Kidney (tissue), 14 donors: Measurements from ENCODE around the gene FOCAD. TPM values are rescaled to one million over a fixed set of nuclear protein-coding genes. Genes with fewer than 3 reads are reported as not detected.

Experiments used
- DNase-seq, 5 donors: peaks; one replicate each; pipeline ENCODE4 v3.0.0-alpha.2; 2013 to 2020
- FAIRE-seq: peaks from 2 replicates; lab custom pipeline; 2012; peaks lifted over from hg19 to GRCh38; lab: Jason Lieb, UNC
- H3K27ac ChIP-seq, 2 donors: one replicate each; pipeline ENCODE4 v1.7.0; 2013; ENCODE audit warnings: low read depth in 2 of 2, low read length in 2 of 2, inconsistent platforms in 1 of 2
- H3K27me3 ChIP-seq: one replicate; pipeline ENCODE4 v1.7.1; 2013; ENCODE audit warnings: low read length, inconsistent platforms; ENCODE audit not compliant: control insufficient read depth, insufficient read depth
- H3K36me3 ChIP-seq, 3 donors: one replicate each; pipeline versions ENCODE4 v1.7.0 to v1.7.1; 2013; ENCODE audit warnings: low read length in 3 of 3, control low read depth in 1 of 3, inconsistent platforms in 1 of 3; ENCODE audit not compliant: insufficient read depth in 3 of 3, control insufficient read depth in 2 of 3
- H3K4me1 ChIP-seq, 3 donors: one replicate each; pipeline versions ENCODE4 v1.7.0 to v1.7.1; 2013; ENCODE audit warnings: low read length in 3 of 3, inconsistent platforms in 1 of 3, low read depth in 1 of 3; ENCODE audit not compliant: control insufficient read depth in 2 of 3, insufficient read depth in 2 of 3
- H3K4me3 ChIP-seq, 3 donors: one replicate each; pipeline versions ENCODE4 v1.7.0 to v1.8.1; 2013; ENCODE audit warnings: low read length in 3 of 3, control low read depth in 1 of 3, inconsistent platforms in 1 of 3
- H3K9ac ChIP-seq, 3 donors: one replicate each; pipeline versions ENCODE4 v1.7.0 to v1.7.1; 2013; ENCODE audit warnings: low read length in 3 of 3, control low read depth in 1 of 3, inconsistent platforms in 1 of 3
- H3K9me3 ChIP-seq, 3 donors: one replicate each; pipeline versions ENCODE4 v1.7.0 to v1.7.1; 2013; ENCODE audit warnings: low read length in 3 of 3, control low read depth in 1 of 3, inconsistent platforms in 1 of 3; ENCODE audit not compliant: control insufficient read depth in 2 of 3, insufficient read depth in 1 of 3
- intact Hi-C: fragments of 100-400 bp; cut with DNase I; formaldehyde crosslinking; loops from one replicate; pipeline ENCODE4 v1.11.1; 2022
- polyA plus RNA-seq: library from polyadenylated mRNA; stranded (reverse); fragments of 350-450 nt; fragmentation: Illumina TruSeq; extraction: RNeasy Lipid Tissue Mini Kit (QIAGEN cat#74804); gene quantifications from one replicate; pipeline ENCODE4 v1.2.3, GENCODE V29; 2014; ENCODE audit warnings: low read depth, low replicate concordance; ENCODE audit not compliant: insufficient read depth
- total RNA-seq: library from RNA; stranded (reverse); fragmentation: NEBNext Ultra II Directional; extraction: Animal tissue kit (Norgen Biotek cat#: 25700); gene quantifications from one replicate; pipeline ENCODE4 v1.2.1, GENCODE V29; 2021
- TF ChIP-seq, protein P1 (sequence below): IDR thresholded peaks from 3 replicates; pipeline ENCODE4 v1.5.1; 2012; ENCODE audit warnings: mild to moderate bottlenecking, moderate library complexity, borderline replicate concordance; ENCODE audit not compliant: insufficient read depth; ENCODE audit errors: extremely low read depth
- donor health status: control.
- donor health status: control.
- donor health status: control.
- donor health status: control.
- donor health status: control.
- donor health status: DM: yes; HTN: yes; CAD: no.
- donor health status: Normal renal cell carcinoma (clear cell type).

Gene FOCAD
- total and polyA plus RNA-seq, 2 donors from 2014 or later, result 12.2 to 35.7 TPM

DNA sequence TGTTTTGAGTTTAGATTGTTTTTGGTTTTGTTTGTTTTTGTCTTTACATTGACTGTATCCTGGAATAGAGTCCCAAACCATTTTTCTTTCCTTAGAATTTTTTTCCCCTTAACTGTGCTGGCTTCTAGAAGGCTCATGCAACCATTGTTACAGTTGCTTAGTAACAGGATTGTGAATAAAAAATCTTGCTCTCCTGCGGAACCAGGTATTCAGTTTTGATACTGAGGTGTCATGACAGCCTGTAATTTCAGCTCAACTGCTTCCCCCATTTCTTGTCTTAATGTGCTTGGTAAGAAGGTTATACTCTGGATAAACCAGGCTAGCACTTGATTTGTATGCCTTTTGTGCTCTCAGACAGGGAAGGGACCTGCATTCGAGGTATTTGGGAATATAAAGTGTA, 42.1 kb downstream of the FOCAD start:
- Histone ChIP-seq H3K36me3 (peaks cover 0 to 3% (median 0%) of the 10 kb centered on the region in 3 donors), H3K27ac (no peak overlapping the region), H3K4me1 (no peaks in the 10 kb centered on the region), H3K27me3 (no peaks in the 10 kb centered on the region), H3K9me3 (no peaks in the 10 kb centered on the region), H3K9ac (no peak overlapping the region), H3K4me3 (no peak overlapping the region)
- intact Hi-C loops, result no loop called here
- FAIRE-seq, result no peak
- no peak for DNase-seq
- TF ChIP-seq, protein P1, sequence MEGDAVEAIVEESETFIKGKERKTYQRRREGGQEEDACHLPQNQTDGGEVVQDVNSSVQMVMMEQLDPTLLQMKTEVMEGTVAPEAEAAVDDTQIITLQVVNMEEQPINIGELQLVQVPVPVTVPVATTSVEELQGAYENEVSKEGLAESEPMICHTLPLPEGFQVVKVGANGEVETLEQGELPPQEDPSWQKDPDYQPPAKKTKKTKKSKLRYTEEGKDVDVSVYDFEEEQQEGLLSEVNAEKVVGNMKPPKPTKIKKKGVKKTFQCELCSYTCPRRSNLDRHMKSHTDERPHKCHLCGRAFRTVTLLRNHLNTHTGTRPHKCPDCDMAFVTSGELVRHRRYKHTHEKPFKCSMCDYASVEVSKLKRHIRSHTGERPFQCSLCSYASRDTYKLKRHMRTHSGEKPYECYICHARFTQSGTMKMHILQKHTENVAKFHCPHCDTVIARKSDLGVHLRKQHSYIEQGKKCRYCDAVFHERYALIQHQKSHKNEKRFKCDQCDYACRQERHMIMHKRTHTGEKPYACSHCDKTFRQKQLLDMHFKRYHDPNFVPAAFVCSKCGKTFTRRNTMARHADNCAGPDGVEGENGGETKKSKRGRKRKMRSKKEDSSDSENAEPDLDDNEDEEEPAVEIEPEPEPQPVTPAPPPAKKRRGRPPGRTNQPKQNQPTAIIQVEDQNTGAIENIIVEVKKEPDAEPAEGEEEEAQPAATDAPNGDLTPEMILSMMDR, result no peak

DNA sequence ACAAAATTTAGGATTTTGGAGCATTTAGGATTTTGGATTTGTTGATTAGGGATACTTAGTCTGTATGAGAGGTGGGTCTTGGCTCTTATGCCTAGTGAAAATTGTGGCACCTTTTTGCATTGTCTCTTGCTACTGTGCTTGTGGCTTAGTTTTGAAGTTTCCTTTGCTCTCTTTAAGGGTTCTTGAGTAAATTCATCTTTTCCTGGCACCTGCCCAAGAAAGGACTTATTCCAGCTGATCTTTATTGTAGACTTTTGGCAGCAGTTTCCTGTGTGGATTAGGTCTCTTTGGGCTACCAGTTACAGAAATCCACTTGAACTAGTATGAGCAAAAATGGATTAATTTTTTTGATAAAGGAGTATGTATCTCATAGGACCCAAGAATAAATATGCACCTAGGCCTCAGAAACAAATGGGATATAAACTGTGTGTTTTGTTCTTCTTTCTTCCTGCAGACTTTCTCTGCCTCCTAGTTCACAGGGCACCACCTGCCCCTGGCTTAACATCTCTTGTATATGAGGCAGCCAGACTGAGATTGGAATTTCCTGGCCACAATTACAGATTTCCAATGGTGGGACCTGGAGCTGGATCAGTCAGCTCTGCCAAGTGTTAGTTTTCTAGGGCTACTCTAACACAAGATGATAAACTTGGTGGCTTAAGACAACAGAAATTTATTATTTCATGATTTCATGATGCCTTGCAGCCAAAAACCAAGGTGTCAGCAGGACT, 44.6 kb downstream of the FOCAD start:
- no peak overlapping the region for H3K27ac ChIP-seq
- TF ChIP-seq, protein P1, result no peak
- H3K9me3 ChIP-seq, result no peaks in the 10 kb centered on the region
- H3K9ac ChIP-seq, result no peak overlapping the region
- no peak for FAIRE-seq
- H3K4me1 ChIP-seq, result no peaks in the 10 kb centered on the region
- no peak overlapping the region for H3K4me3 ChIP-seq
- no peaks in the 10 kb centered on the region for H3K27me3 ChIP-seq
- DNase-seq, result peak in 1 of 5 donors; percentile 23
- intact Hi-C loops, result no loop called here
- no peaks in the 10 kb centered on the region for H3K36me3 ChIP-seq

GRCh38 chr9:20729523-20729922, 45.5 kb downstream of the FOCAD start:
- H3K4me1 ChIP-seq, result no peaks in the 10 kb centered on the region
- no peak overlapping the region for H3K9ac ChIP-seq
- H3K4me3 ChIP-seq, result no peak overlapping the region
- no peaks in the 10 kb centered on the region for H3K9me3 ChIP-seq
- H3K27me3 ChIP-seq, result no peaks in the 10 kb centered on the region
- intact Hi-C loops, result no loop called here
- no peak overlapping the region for H3K27ac ChIP-seq
- DNase-seq, result no peak
- no peaks in the 10 kb centered on the region for H3K36me3 ChIP-seq
- no peak for FAIRE-seq
- TF ChIP-seq, protein P1, result no peak
